Karpas-422 (cell line): ENCODE measurements around the gene PRSS23. TPM values are rescaled to one million over a fixed set of nuclear protein-coding genes. Genes with fewer than 3 reads are reported as not detected.
"Not testable (repeated sequence)": the region's sequence is repeated elsewhere in the genome, so short reads cannot be mapped to it uniquely, and the experiment has no call there.

Source experiments
- DNase-seq: peaks from one replicate; pipeline ENCODE4 v3.0.0-alpha.2; 2015
- H2AFZ ChIP-seq: fragments of 200-600 bp; sonication (generic); 2 replicates; pipeline ENCODE4 v1.6.1; 2014; ENCODE audit warnings: antibody characterized with exemption, low read length, mixed read lengths
- H3K27ac ChIP-seq: fragments of 200-600 bp; sonication (generic); 2 replicates; pipeline ENCODE4 v1.5.1; 2014; ENCODE audit warnings: mild to moderate bottlenecking, low read length, moderate library complexity
- H3K27me3 ChIP-seq: fragments of 200-600 bp; sonication (generic); 2 replicates; pipeline ENCODE4 v1.6.1; 2014; ENCODE audit warnings: low read length, mixed read lengths
- H3K36me3 ChIP-seq: fragments of 200-600 bp; sonication (generic); 2 replicates; pipeline ENCODE4 v1.6.1; 2014; ENCODE audit warnings: low read length, mixed read lengths; ENCODE audit not compliant: insufficient read depth
- H3K4me1 ChIP-seq: fragments of 200-600 bp; sonication (generic); 2 replicates; pipeline ENCODE4 v1.6.1; 2014; ENCODE audit warnings: mild to moderate bottlenecking, low read length, mixed read lengths
- H3K4me2 ChIP-seq: fragments of 200-600 bp; sonication (generic); 2 replicates; pipeline ENCODE4 v1.6.1; 2014; ENCODE audit warnings: low read length, low read depth, mild to moderate bottlenecking; ENCODE audit not compliant: poor library complexity, severe bottlenecking
- H3K4me3 ChIP-seq: fragments of 200-600 bp; sonication (generic); 2 replicates; pipeline ENCODE4 v1.5.1; 2014; ENCODE audit warnings: mild to moderate bottlenecking, antibody characterized with exemption, low read length, mixed read lengths
- H3K79me2 ChIP-seq: fragments of 200-600 bp; sonication (generic); 2 replicates; pipeline ENCODE4 v1.6.1; 2014; ENCODE audit warnings: mild to moderate bottlenecking, low read length, mixed read lengths
- H3K9ac ChIP-seq: fragments of 200-600 bp; sonication (generic); 2 replicates; pipeline ENCODE4 v1.6.0; 2014; ENCODE audit warnings: low read length
- H3K9me2 ChIP-seq: fragments of 200-600 bp; sonication (generic), shearing (Covaris generic); replicated peaks from 2 replicates; pipeline ENCODE4 v1.6.0; 2014; ENCODE audit warnings: mild to moderate bottlenecking, low read length, moderate library complexity; ENCODE audit not compliant: insufficient read depth
- H3K9me3 ChIP-seq: fragments of 300-700, 200-600 bp; sonication (generic); 2 replicates; pipeline ENCODE4 v1.6.1; 2014; ENCODE audit warnings: low read length, mixed read lengths
- H4K20me1 ChIP-seq: fragments of 200-600 bp; sonication (generic); 2 replicates; pipeline ENCODE4 v1.6.1; 2014; ENCODE audit warnings: mild to moderate bottlenecking, antibody characterized with exemption, low read length, low read depth; ENCODE audit not compliant: insufficient read depth
- total RNA-seq: library from RNA; depleted of rRNA; stranded (reverse); fragments of >200 nt; shearing (Covaris generic); gene quantifications from 2 replicates; pipeline ENCODE4 v1.2.3, GENCODE V29; 2014; ENCODE audit warnings: low replicate concordance; rRNA removed

The PRSS23 gene
- total RNA-seq, 1 experiment from 2014 or later: not detected

- H3K4me2 ChIP-seq, H3K27ac ChIP-seq, H3K9me3 ChIP-seq, H3K4me3 ChIP-seq, H3K9ac ChIP-seq, H3K27me3 ChIP-seq, H3K4me1 ChIP-seq, DNase-seq, H3K9me2 ChIP-seq, H3K36me3 ChIP-seq, H3K79me2 ChIP-seq, H4K20me1 ChIP-seq, H2AFZ ChIP-seq: not testable (repeated sequence)
Observed at GRCh38 chr11:86834376-86834775, 34.0 kb downstream of the PRSS23 start.

DNA sequence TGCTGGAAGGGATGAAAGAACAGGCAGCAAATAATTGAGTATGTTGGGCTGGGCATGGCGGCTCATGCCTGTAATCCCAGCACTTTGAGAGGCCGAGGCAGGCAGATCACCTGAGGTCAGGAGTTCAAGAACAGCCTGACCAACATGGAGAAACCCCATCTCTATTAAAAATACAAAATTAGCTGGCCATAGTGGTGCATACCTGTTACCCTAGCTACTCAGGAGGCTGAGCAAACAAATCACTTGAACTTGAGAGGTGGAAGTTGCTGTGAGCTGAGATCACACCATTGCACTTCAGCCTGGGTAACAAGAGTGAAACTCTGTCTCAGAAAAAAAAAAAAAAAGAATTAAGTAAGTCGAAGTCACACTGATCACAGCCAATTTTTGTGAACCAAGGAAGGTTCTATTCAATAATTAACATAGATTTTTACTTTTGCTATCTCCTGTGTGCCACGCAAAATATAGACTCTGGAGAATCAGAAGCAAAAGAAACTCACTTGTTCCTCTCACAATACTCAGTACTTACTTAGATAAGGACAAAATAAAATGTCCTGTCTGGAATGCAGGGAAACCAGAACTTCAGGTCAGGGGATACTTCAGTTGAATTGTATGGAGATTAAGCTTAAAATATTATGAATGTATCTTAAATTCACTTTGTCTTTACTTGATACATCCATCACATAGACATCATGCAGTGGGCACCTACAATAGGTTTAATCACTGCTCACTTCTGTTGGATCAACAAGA lies 44.6 kb downstream of the PRSS23 start:
- not testable (repeated sequence) for H3K9ac ChIP-seq, H4K20me1 ChIP-seq, DNase-seq

DNA sequence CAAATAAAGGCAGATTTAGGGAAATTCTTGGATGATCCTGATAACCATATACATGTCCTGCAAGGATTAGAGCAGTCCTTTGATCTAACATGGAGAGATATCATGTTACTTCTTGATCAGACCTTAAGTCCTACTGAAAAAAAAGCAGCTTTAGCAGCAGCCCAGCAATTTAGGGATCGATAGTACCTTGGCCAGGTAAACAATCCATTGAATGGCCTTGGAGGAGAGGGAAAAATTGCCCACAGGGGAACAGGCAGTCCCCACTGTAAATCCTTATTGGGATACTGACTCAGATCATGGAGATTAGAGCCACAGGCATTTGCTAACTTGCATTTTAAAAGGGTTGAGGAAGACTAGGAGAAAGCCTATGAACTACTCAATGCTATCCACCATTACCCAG lies 47.8 kb downstream of the PRSS23 start:
- Histone ChIP-seq H3K4me1 (no peaks in the 10 kb centered on the region), H3K27ac (no peak overlapping the region), H3K4me3 (no peak overlapping the region), H3K27me3 (no peaks in the 10 kb centered on the region), H2AFZ (no peak overlapping the region), H3K9me2 (no peaks in the 10 kb centered on the region), H3K36me3 (no peaks in the 10 kb centered on the region), H3K9me3 (no peaks in the 10 kb centered on the region), H3K9ac (no peak overlapping the region), H3K4me2 (no peak overlapping the region), H3K79me2 (no peaks in the 10 kb centered on the region), H4K20me1 (no peaks in the 10 kb centered on the region)
- no peak for DNase-seq

More for the DNA sequence above, 44.6 kb downstream of the PRSS23 start:
- H3K4me3 ChIP-seq, H3K36me3 ChIP-seq, H3K27ac ChIP-seq, H3K9me2 ChIP-seq, H3K27me3 ChIP-seq, H3K4me1 ChIP-seq, H3K9me3 ChIP-seq, H2AFZ ChIP-seq, H3K4me2 ChIP-seq, H3K79me2 ChIP-seq: not testable (repeated sequence)

DNA sequence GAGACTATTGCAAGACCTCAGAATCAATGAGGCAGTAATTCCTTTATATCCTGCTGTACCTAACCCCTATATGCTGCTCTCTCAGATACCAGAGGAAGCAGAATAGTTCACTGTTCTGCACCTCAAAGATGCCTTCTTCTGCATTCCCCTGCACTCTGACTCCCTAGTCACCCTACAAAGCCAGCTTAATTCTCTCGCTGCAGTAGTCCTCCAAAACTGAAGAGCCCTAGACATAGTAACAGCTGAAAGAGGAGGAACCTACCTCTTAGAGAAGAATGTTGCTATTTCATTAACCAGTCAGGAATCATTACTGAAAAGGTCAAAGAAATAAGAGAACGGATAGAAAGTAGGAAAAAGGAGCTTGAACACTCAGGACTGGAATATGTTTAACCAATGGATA lies 49.3 kb downstream of the PRSS23 start:
- Histone ChIP-seq H3K27ac (no peak overlapping the region), H3K79me2 (no peaks in the 10 kb centered on the region), H3K4me2 (no peak overlapping the region), H3K4me3 (no peak overlapping the region), H3K9me3 (no peaks in the 10 kb centered on the region), H4K20me1 (no peaks in the 10 kb centered on the region), H3K36me3 (no peaks in the 10 kb centered on the region), H3K4me1 (no peaks in the 10 kb centered on the region), H3K27me3 (no peaks in the 10 kb centered on the region), H2AFZ (no peak overlapping the region), H3K9me2 (no peaks in the 10 kb centered on the region), H3K9ac (no peak overlapping the region)
- DNase-seq: no peak

Other genes starting within 250 kb of the PRSS23 start
- gene ME3, start 127.9 kb upstream of the PRSS23 start, total RNA-seq: 1.3 TPM in 1 of 2 replicates, not detected in the other
- gene FZD4, start 154.9 kb downstream of the PRSS23 start, total RNA-seq: 1.8 and 1.9 TPM in 2 replicates
- 98.9 and 228 TPM in 2 replicates for gene TMEM135, start 237.4 kb downstream of the PRSS23 start, total RNA-seq